ENCODE measurements around the gene ZFTA.

DNA sequence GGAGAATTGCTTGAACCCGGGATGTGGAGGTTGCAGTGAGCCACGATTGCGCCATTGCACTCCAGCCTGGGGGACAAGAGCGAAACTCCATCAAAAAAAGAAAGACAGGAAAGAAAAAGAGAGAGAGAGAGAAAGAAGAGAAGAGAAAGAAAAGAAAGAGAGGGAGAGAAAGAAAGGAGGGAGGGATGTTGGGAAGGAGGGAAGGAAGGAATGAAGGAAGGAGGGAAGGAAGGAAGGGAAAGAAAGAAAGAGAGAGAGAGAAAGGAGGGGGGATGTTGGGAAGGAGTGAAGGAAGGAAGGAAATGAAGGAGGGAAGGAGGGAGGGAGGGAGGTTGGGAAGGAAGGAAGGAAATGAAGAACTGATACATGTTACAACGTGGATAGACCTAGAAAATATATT lies 32.3 kb upstream of the ZFTA start:
- TF ChIP-seq EZH2 (IDR thresholded peaks at IDR 0.05; ENCODE audit: borderline replicate concordance, insufficient read depth, low read depth, low read length, poor library complexity, severe bottlenecking): no peak
- TF ChIP-seq, protein P1, sequence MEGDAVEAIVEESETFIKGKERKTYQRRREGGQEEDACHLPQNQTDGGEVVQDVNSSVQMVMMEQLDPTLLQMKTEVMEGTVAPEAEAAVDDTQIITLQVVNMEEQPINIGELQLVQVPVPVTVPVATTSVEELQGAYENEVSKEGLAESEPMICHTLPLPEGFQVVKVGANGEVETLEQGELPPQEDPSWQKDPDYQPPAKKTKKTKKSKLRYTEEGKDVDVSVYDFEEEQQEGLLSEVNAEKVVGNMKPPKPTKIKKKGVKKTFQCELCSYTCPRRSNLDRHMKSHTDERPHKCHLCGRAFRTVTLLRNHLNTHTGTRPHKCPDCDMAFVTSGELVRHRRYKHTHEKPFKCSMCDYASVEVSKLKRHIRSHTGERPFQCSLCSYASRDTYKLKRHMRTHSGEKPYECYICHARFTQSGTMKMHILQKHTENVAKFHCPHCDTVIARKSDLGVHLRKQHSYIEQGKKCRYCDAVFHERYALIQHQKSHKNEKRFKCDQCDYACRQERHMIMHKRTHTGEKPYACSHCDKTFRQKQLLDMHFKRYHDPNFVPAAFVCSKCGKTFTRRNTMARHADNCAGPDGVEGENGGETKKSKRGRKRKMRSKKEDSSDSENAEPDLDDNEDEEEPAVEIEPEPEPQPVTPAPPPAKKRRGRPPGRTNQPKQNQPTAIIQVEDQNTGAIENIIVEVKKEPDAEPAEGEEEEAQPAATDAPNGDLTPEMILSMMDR (IDR thresholded peaks at IDR 0.05): no peak

All from B cell (primary cell).